GM19463 (cell line): ENCODE data around the gene ADAT2.

Experiments used
- ATAC-seq: cut with Tn5 transposase; IDR thresholded peaks from one replicate; pipeline ENCODE4 v1.9.1; 2021; ENCODE audit warnings: mild to moderate bottlenecking, moderate library complexity; ENCODE audit not compliant: unreplicated experiment

The ADAT2 gene

GRCh38 chr6:143399176-143399575 lies 51.3 kb downstream of the ADAT2 start:
- ATAC-seq = no peak

- no peak for ATAC-seq
Measured at GRCh38 chr6:143397227-143398222, 53.0 kb downstream of the ADAT2 start.

DNA sequence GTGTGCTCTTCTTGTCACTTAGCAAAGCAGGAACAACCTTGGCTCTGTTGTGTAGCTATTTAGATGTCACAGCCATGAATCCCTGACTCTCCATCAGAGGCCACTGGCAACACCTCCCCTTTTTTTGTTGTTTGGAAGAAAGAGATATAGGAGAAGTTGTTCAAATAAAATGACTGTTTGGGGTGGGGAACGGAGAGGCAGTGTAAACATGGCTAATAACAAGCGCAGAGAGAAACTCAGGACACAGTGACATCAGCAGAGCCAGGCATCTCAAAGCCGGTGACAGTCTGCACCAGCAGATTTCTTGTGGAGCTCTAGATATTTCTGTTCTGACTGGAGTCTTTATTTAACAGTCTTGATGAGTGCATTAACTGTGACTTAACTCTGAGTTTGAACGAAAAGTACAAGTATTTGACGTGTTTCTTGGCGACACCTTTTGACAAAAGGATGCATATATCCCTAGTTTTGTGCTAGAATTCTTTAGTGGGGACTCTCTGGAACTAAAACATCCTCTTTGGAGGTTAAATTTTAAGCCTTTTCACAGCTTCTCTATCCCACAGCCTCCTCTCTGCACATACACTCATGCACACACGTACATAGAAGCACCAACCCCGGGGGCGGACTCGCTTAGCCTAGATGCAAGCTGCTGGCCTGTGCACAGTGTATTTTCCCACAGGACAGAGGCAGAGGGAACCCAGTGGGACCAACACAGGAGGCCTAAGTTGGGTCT lies 53.8 kb downstream of the ADAT2 start:
- no peak for ATAC-seq

DNA sequence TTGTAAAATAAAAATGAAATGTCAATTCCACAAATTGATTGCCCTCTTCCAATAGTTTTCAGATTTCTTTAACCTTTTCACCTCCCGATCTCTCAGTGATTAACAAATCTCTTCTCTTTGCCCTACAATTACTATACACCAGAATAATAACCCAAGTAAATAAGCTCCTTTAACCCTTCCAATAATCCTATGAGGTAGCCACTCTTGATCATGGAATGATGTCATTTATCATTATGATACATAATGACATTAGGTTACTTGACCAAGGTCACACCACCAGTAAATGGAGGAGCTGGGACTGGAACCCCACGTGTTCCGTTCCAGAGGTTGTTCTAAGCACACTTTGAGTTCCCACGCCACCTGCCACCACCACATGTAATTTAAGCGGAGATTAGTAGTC lies 54.8 kb downstream of the ADAT2 start:
- ATAC-seq = no peak

DNA sequence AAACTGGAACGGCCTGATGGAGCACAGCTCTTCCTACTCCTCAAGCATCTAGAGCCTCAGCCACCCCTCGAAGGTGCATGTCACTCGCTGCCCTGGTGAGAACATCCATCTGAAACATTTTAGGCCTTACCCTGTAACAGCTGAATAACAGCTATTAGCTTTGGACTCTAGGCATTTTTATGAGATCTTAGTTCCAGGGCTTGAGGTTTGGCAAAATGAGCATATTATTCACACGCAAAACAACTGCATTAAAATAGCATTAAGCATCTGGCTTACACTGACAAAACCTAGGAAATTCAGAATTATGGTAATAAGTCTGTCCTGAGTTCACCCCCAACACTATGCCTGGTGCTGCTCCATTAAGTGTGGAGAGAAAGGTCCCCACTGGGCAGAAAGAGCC lies 56.1 kb downstream of the ADAT2 start:
- ATAC-seq = no peak

GRCh38 chr6:143390278-143390677 lies 60.2 kb downstream of the ADAT2 start:
- no peak for ATAC-seq

- ATAC-seq = no peak
Measured at GRCh38 chr6:143385636-143386035, 64.9 kb downstream of the ADAT2 start.

DNA sequence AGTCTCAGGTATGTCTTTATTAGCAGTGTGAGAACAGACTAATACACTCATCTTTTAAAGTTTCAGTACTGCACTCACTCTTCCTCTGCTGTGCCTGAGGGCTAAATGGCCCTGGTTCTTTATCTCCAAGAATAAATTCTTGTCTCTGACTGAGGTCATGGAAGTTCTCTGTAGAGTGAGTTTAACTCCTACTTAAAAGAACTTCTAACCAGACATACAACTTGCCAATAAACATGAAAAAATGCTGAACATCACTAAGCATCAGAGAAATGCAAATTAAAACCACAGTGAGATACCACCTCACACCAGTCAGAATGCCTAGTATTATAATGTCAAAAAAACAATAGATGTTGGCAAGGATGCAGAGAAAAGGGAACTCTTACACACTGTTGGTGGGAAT lies 73.6 kb downstream of the ADAT2 start:
- ATAC-seq = no peak

DNA sequence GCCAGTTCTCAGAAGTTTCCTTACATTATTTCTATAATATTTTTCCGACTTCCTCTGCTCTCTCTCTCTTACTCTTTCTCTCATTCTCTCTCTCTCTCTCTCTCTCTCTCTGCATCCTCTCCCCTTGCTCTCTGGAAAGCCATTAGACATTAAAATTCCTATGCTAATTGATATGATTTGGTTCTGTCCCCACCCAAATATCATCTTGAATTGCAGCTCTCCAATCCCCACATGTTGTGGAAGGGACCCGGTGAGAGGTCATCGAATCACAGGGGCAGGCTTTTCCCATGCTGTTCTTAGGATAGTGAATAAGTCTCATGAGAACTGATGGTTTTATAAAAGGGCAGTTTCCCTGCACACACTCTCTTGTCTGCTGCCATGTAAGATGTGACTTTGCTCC lies 74.1 kb downstream of the ADAT2 start:
- ATAC-seq = no peak

DNA sequence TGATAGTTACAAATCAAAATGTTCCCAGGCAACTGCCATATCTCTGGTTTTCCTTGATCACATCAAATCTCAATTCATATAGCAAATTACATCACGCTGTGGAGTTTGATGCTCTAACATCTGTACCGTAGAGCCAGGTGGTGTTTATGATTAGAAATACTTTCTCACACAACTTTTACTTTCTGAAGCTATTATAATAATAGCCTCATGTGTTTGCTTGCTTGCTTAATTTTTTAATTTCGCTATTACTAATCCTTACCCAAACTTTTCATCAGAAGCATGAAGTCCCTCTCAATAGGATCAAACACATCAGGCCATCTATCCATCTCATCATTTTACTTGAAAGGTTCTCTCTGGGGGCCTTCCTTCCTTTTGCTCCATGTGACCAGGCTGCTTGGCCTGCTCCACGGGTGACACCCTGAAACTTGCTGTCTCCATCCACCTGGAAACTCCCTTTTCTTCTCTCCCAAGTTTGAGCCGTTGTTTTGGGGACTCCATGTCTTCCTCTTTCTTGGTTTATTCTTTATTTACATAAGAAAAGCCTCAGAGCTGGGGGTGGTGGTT lies 75.4 kb downstream of the ADAT2 start:
- no peak for ATAC-seq

GRCh38 chr6:143374014-143374413 lies 76.5 kb downstream of the ADAT2 start:
- ATAC-seq = no peak
